Upper lobe of left lung (tissue), 4 donors: ENCODE measurements around the gene MT1B.
A peak's percentile ranks its signal among the peaks of the same experiment; 100 is the strongest.

ENCODE experiments used
- CTCF ChIP-seq, 6 experiments: fragments of 450-650 bp in 4 of 6; fragments of 200-600 bp in 2 of 6; sonication (generic) in 2 of 6; IDR thresholded peaks; one replicate each; pipeline ENCODE4 v1.5.1; 2016 to 2019; ENCODE audit warnings: antibody characterized with exemption in 6 of 6
- POLR2AphosphoS5 ChIP-seq, 2 donors: sonication (generic); formaldehyde crosslinking; IDR thresholded peaks; one replicate each; pipeline ENCODE4 v1.5.1; 2017; ENCODE audit warnings: antibody characterized with exemption in 2 of 2

DNA sequence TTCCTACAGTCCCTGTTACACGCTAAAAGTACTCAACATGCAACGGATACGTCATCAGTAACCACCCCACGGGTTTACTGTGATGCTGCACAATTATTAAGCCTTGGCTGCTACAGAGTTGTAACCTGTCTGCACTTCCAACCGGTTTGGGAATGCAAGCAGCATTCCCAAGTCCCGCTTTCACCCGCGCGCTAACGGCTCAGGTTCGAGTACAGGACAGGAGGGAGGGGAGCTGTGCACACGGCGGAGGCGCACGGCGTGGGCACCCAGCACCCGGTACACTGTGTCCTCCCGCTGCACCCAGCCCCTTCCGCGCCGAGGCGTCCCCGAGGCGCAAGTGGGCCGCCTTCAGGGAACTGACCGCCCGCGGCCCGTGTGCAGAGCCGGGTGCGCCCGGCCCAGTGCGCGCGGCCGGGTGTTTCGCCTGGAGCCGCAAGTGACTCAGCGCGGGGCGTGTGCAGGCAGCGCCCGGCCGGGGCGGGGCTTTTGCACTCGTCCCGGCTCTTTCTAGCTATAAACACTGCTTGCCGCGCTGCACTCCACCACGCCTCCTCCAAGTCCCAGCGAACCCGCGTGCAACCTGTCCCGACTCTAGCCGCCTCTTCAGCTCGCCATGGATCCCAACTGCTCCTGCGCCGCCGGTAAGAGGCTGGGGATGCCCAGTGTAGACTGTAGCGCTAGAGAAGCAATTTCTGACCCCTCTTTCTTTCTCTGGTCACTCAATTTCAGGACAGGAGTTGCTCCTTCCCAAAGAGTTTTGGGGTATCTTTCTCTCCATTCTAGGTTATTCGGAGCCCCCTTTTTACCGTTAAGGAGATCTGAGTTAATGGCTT is 43.4 kb upstream of the MT1B start, which contains the start of gene MT2A:
- TF ChIP-seq POLR2AphosphoS5 (IDR thresholded peaks at IDR 0.05), result peak; percentile 96 to 97
- peak in 1 of 6 experiments; percentile 4 for TF ChIP-seq CTCF (IDR thresholded peaks at IDR 0.05)
